GM18498 (cell line): ENCODE results near the gene PIK3R1.

Experiments used
- ATAC-seq: cut with Tn5 transposase; IDR thresholded peaks from one replicate; pipeline ENCODE4 v1.9.1; 2021; ENCODE audit warnings: mild to moderate bottlenecking, moderate library complexity; ENCODE audit not compliant: unreplicated experiment

PIK3R1 gene

GRCh38 chr5:68318955-68319705, 103.6 kb downstream of the PIK3R1 start:
- no peak for ATAC-seq

GRCh38 chr5:68319706-68320412, 104.3 kb downstream of the PIK3R1 start:
- no peak for ATAC-seq

- no peak for ATAC-seq
These were observed 104.9 kb downstream of the PIK3R1 start for GRCh38 chr5:68320413-68320986.

- no peak for ATAC-seq
These were observed 109.6 kb downstream of the PIK3R1 start for GRCh38 chr5:68325065-68325580.

- no peak for ATAC-seq
These were observed 114.1 kb downstream of the PIK3R1 start for GRCh38 chr5:68329554-68330255.

- no peak for ATAC-seq
These were observed 115.0 kb downstream of the PIK3R1 start for GRCh38 chr5:68330574-68330973.

- no peak for ATAC-seq
These were observed 115.9 kb downstream of the PIK3R1 start for GRCh38 chr5:68331192-68332079.

- ATAC-seq, result no peak
These were observed 116.5 kb downstream of the PIK3R1 start for GRCh38 chr5:68332080-68332451.

GRCh38 chr5:68332556-68332955, 117.0 kb downstream of the PIK3R1 start:
- no peak for ATAC-seq

- no peak for ATAC-seq
These were observed 118.3 kb downstream of the PIK3R1 start for GRCh38 chr5:68333649-68334552.

- ATAC-seq, result no peak
These were observed 119.0 kb downstream of the PIK3R1 start for GRCh38 chr5:68334553-68334886.

- no peak for ATAC-seq
These were observed 119.5 kb downstream of the PIK3R1 start for GRCh38 chr5:68335075-68335474.

GRCh38 chr5:68336200-68336599, 120.6 kb downstream of the PIK3R1 start:
- no peak for ATAC-seq

- ATAC-seq, result no peak
These were observed 121.7 kb downstream of the PIK3R1 start for GRCh38 chr5:68337235-68337634.

GRCh38 chr5:68339921-68340321, 124.4 kb downstream of the PIK3R1 start:
- ATAC-seq, result no peak

GRCh38 chr5:68341006-68341405, 125.5 kb downstream of the PIK3R1 start:
- no peak for ATAC-seq

GRCh38 chr5:68342693-68343092, 127.1 kb downstream of the PIK3R1 start:
- ATAC-seq, result no peak

- ATAC-seq, result peak; percentile 85
These were observed 127.9 kb downstream of the PIK3R1 start for GRCh38 chr5:68343421-68343826.

- no peak for ATAC-seq
These were observed 129.0 kb downstream of the PIK3R1 start for GRCh38 chr5:68344447-68345111.
